Panc1 (cell line): ENCODE measurements around the gene DCAF11. TPM values are rescaled to one million over a fixed set of nuclear protein-coding genes. Genes with fewer than 3 reads are reported as not detected.

Source experiments
- ATAC-seq: fragments of 200-7000 bp; cut with Tn5 transposase; 2 replicates; pipeline ENCODE4 v1.9.1; 2020; ENCODE audit warnings: mild to moderate bottlenecking, moderate library complexity
- BruUV-seq: library from RNA; stranded (reverse); fragments of 400-500 nt; replicated peaks from 2 replicates; lab custom pipeline; 2021; lab: Mats Ljungman, UMichigan
- CTCF ChIA-PET: fragments of 300-600 bp; sonication (Branson Sonifier 250); formaldehyde crosslinking; loops from one replicate; lab custom pipeline; 2022; ENCODE audit warnings: antibody characterized with exemption; lab: Charles Lee
- POLR2A ChIA-PET: fragments of 300-600 bp; sonication (Branson Sonifier 250); formaldehyde crosslinking; loops from one replicate; lab custom pipeline; 2022; ENCODE audit warnings: antibody characterized with exemption; lab: Charles Lee
- DNase-seq: peaks from one replicate; pipeline ENCODE4 v3.0.0-alpha.2; 2010; ENCODE audit warnings: low read depth, low spot score
- H3K27ac ChIP-seq: 2 replicates; pipeline ENCODE4 v1.5.1; 2011; ENCODE audit warnings: mild to moderate bottlenecking, low read length, inconsistent platforms
- H3K27me3 ChIP-seq: fragments of 200-500 bp; sonication (Bioruptor generic); 2 replicates; pipeline ENCODE4 v1.6.0; 2014; ENCODE audit warnings: low read length, inconsistent platforms; ENCODE audit not compliant: control insufficient read depth, insufficient read depth
- H3K36me3 ChIP-seq: fragments of 200-500 bp; sonication (Bioruptor generic); 2 replicates; pipeline ENCODE4 v1.5.1; 2014; ENCODE audit warnings: inconsistent platforms, mild to moderate bottlenecking, low read length, moderate library complexity; ENCODE audit not compliant: control insufficient read depth, insufficient read depth
- H3K4me1 ChIP-seq: 2 replicates; pipeline ENCODE4 v1.5.1; 2011; ENCODE audit warnings: inconsistent platforms, mild to moderate bottlenecking, low read length, moderate library complexity; ENCODE audit not compliant: control insufficient read depth, insufficient read depth
- H3K4me3 ChIP-seq, 2 experiments: 2 replicates each; pipeline ENCODE4 v1.5.1; 2011 to 2012; ENCODE audit warnings: low read depth in 2 of 2, low read length in 2 of 2, mild to moderate bottlenecking in 2 of 2, inconsistent platforms in 1 of 2, moderate library complexity in 1 of 2
- H3K9me3 ChIP-seq: fragments of 200-500 bp; sonication (Bioruptor generic); 2 replicates; pipeline ENCODE4 v1.5.1; 2014; ENCODE audit warnings: low read depth, mild to moderate bottlenecking, inconsistent platforms, low read length, moderate library complexity; ENCODE audit not compliant: control insufficient read depth, insufficient read depth
- CTCF ChIP-seq: fragments of 450-650 bp; IDR thresholded peaks from 2 replicates; pipeline ENCODE4 v1.5.1; 2017; ENCODE audit warnings: mild to moderate bottlenecking
- POLR2AphosphoS5 ChIP-seq: IDR thresholded peaks from 2 replicates; pipeline ENCODE4 v1.6.1; 2012; ENCODE audit warnings: mild to moderate bottlenecking, low read depth, low read length, moderate library complexity
- SIN3A ChIP-seq: IDR thresholded peaks from 2 replicates; pipeline ENCODE4 v1.6.1; 2012; ENCODE audit warnings: low read depth, mild to moderate bottlenecking, low read length, moderate library complexity, borderline replicate concordance; ENCODE audit not compliant: insufficient read depth
- TCF7L2 ChIP-seq: IDR thresholded peaks from 2 replicates; pipeline ENCODE4 v1.6.1; 2011; ENCODE audit warnings: mild to moderate bottlenecking, low read depth, low read length, inconsistent platforms
- in situ Hi-C: cut with HindIII; loops from 2 replicates; pipeline ENCODE4 v1.10.0; 2016; ENCODE audit warnings: low sequenced_read_pairs, low pct_unique_long_range_greater_than_20kb
- intact Hi-C: fragments of 100-400 bp; cut with micrococcal nuclease; formaldehyde crosslinking; loops from one replicate; pipeline ENCODE4 v1.10.0; 2022; ENCODE audit not compliant: unreplicated experiment
- total RNA-seq: library from RNA; stranded (reverse); gene quantifications from one replicate; pipeline ENCODE4 v1.2.1, GENCODE V29; 2021; ENCODE audit not compliant: unreplicated experiment
- TF ChIP-seq, protein P1 (sequence below), 2 experiments: IDR thresholded peaks; 2 replicates each; pipeline ENCODE4 v1.6.1; 2011 to 2012; ENCODE audit warnings: low read depth in 2 of 2, control low read depth in 1 of 2, low read length in 1 of 2, mild to moderate bottlenecking in 1 of 2, moderate library complexity in 1 of 2; ENCODE audit not compliant: insufficient read depth in 1 of 2

DCAF11 gene
- total RNA-seq, 1 experiment from 2014 or later, result 37.4 TPM

- DNase-seq (no peak), ATAC-seq (no peak)
- H3K27me3 ChIP-seq, result no peaks in the 10 kb centered on the region
- CTCF ChIA-PET, result no interaction called here
- no peak overlapping the region for H3K4me3 ChIP-seq
- no TSS peak for BruUV-seq
- intact Hi-C loops, result no loop called here
- no peak overlapping the region for H3K27ac ChIP-seq
- POLR2A ChIA-PET, result no interaction called here
- TF ChIP-seq POLR2AphosphoS5 (no peak), SIN3A (no peak), CTCF (no peak), TCF7L2 (no peak)
- TF ChIP-seq, protein P1, sequence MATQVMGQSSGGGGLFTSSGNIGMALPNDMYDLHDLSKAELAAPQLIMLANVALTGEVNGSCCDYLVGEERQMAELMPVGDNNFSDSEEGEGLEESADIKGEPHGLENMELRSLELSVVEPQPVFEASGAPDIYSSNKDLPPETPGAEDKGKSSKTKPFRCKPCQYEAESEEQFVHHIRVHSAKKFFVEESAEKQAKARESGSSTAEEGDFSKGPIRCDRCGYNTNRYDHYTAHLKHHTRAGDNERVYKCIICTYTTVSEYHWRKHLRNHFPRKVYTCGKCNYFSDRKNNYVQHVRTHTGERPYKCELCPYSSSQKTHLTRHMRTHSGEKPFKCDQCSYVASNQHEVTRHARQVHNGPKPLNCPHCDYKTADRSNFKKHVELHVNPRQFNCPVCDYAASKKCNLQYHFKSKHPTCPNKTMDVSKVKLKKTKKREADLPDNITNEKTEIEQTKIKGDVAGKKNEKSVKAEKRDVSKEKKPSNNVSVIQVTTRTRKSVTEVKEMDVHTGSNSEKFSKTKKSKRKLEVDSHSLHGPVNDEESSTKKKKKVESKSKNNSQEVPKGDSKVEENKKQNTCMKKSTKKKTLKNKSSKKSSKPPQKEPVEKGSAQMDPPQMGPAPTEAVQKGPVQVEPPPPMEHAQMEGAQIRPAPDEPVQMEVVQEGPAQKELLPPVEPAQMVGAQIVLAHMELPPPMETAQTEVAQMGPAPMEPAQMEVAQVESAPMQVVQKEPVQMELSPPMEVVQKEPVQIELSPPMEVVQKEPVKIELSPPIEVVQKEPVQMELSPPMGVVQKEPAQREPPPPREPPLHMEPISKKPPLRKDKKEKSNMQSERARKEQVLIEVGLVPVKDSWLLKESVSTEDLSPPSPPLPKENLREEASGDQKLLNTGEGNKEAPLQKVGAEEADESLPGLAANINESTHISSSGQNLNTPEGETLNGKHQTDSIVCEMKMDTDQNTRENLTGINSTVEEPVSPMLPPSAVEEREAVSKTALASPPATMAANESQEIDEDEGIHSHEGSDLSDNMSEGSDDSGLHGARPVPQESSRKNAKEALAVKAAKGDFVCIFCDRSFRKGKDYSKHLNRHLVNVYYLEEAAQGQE (IDR thresholded peaks at IDR 0.05; ENCODE audit: insufficient read depth in 1 of 2, low read depth in 2 of 2, low read length in 1 of 2), result no peak
- no peaks in the 10 kb centered on the region for H3K9me3 ChIP-seq
- in situ Hi-C loops, result no loop called here
- peaks cover 15% of the 10 kb centered on the region for H3K4me1 ChIP-seq
- no peaks in the 10 kb centered on the region; the same call in 1 of the 2 replicates for H3K36me3 ChIP-seq
Measured at GRCh38 chr14:24132976-24133375, 18.4 kb downstream of the DCAF11 start.

DNA sequence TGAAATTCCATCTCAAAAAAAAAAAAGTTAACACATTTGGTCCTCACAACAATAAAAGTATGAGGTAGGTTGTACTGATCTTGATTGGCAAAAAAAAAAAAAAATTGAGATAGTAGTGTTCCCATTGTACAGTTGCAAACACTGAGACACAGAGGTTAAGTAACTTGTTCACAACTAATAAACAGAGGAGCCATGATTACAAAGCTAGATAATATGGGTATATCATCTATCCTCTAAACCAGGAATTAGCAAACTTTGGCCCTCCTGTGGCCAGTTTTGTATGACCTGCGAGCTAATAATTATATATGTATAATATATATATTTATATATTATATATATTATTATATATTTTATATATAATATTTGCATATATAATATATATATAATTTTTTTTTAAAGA lies 19.2 kb downstream of the DCAF11 start:
- in situ Hi-C loops, result no loop called here
- ChIA-PET CTCF (no interaction called here), POLR2A (no interaction called here)
- Histone ChIP-seq H3K36me3 (no peaks in the 10 kb centered on the region; the same call in 1 of the 2 replicates), H3K27ac (no peak overlapping the region), H3K4me1 (peaks cover 22% of the 10 kb centered on the region), H3K9me3 (no peaks in the 10 kb centered on the region), H3K4me3 (no peak overlapping the region), H3K27me3 (no peaks in the 10 kb centered on the region)
- intact Hi-C loops, result no loop called here
- DNase-seq (no peak), ATAC-seq (no peak)
- TF ChIP-seq CTCF (no peak), POLR2AphosphoS5 (no peak), TCF7L2 (no peak), SIN3A (no peak)
- TF ChIP-seq, protein P1 (IDR thresholded peaks at IDR 0.05; ENCODE audit: insufficient read depth in 1 of 2, low read depth in 2 of 2, low read length in 1 of 2), result no peak
- BruUV-seq, result no TSS peak
